ENCODE measurements around the gene CLECL1. TPM values are rescaled to one million over a fixed set of nuclear protein-coding genes. Genes with fewer than 3 reads are reported as not detected.

The CLECL1 gene
- total and polyA plus RNA-seq, 2 of the 8 experiments (the other 6 are each of a cell fraction or from before 2014, with no cell fraction given): not detected

DNA sequence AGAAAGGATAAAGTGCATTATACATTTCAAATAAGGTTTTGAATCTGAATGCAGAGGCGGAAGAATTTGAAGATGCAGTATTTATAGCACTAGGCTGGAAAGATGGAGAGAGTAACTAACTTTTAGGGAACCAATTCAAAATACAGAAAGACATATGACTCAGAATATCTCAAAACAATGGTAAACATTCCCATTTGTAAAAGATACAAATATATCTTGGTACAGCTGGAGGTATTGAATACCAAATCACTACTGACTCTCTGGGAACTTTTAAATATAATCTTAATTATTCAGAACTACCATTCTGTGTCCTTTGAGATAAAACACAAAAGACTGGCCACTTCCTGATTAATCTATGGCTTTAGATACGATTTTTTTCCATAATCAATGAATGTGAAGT lies 22.7 kb upstream of the CLECL1 start (continued):
- TF ChIP-seq ZNF274 (IDR thresholded peaks at IDR 0.05; ENCODE audit: borderline replicate concordance, extremely low read depth, low read length): no peak

DNA sequence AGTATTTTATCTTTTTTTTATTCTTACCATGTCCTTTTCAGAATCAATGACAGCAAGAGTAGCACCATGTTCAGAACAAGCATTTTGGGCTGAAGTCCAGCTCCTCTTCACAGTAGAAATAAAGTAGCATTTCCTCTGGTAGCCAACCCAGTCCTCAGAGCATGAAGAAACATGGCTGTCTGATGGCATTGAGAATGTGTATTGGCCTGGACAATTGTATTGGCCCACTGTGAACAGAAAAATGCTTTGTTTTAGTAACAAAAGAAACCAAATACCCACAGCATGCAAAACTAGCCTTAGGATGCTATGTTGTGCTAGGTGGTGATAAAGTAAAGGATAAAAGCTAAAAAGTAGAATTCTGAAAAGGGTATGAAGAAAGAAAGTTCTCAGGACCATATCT lies 22.1 kb upstream of the CLECL1 start:
- Histone ChIP-seq H4K8ac (ENCODE audit: extremely low read depth, insufficient read depth, low read length) (no peak overlapping the region), H3K79me1 (ENCODE audit: low read depth, low read length) (no peaks in the 10 kb centered on the region), H2BK120ac (replicated peaks; ENCODE audit: low read depth, low read length) (no peak overlapping the region), H4K91ac (replicated peaks; ENCODE audit: insufficient read length, low read length) (no peak overlapping the region), H3K23me2 (ENCODE audit: low read depth, low read length) (no peaks in the 10 kb centered on the region), H2BK15ac (ENCODE audit: low read length) (no peak overlapping the region), H2AK5ac (ENCODE audit: low read depth, low read length) (no peak overlapping the region), H3K4me1 (replicated peaks in 1 of 4; ENCODE audit: control insufficient read depth in 3 of 4, insufficient read depth in 4 of 4, low read length in 3 of 4) (peaks cover 0 to 4% (median 0%) of the 10 kb centered on the region in 4 experiments; a peak in 1 of 7 replicates), H3K4ac (replicated peaks; ENCODE audit: insufficient read length, low read depth, low read length) (no peak overlapping the region), H3K56ac (replicated peaks; ENCODE audit: insufficient read length, low read depth, low read length) (no peak overlapping the region), H3K14ac (ENCODE audit: insufficient read length) (no peak overlapping the region), H4K20me1 (replicated peaks in 1 of 2; ENCODE audit: control insufficient read depth in 1 of 2, insufficient read depth in 2 of 2, low read length in 2 of 2) (no peaks in the 10 kb centered on the region), H2BK20ac (ENCODE audit: low read length) (no peak overlapping the region), H2BK12ac (ENCODE audit: low read depth, low read length) (no peak overlapping the region), H2BK5ac (ENCODE audit: low read depth, low read length) (no peak overlapping the region), H3K36me3 (ENCODE audit: control insufficient read depth in 2 of 4, insufficient read depth in 4 of 4, low read length in 3 of 4) (no peaks in the 10 kb centered on the region), H3K23ac (ENCODE audit: insufficient read length) (no peak overlapping the region), H2AFZ (ENCODE audit: low read length) (no peak overlapping the region), H3K27ac (ENCODE audit: low read depth, low read length) (no peak overlapping the region), H3K9me3 (ENCODE audit: insufficient read depth in 2 of 2, low read depth in 1 of 2, low read length in 1 of 2) (no peaks in the 10 kb centered on the region), H3K9ac (replicated peaks in 1 of 4; ENCODE audit: extremely low read depth in 1 of 4, low read depth in 3 of 4, low read length in 3 of 4) (no peak overlapping the region), H3K4me2 (ENCODE audit: insufficient read depth in 1 of 2, low read depth in 2 of 2, low read length in 2 of 2) (no peak overlapping the region), H3K18ac (ENCODE audit: extremely low read depth, low read length) (no peak overlapping the region), H3K79me2 (ENCODE audit: control insufficient read depth in 1 of 2, insufficient read depth in 2 of 2, low read length in 2 of 2) (no peaks in the 10 kb centered on the region), H3K4me3 (ENCODE audit: extremely low read depth in 1 of 4, insufficient read depth in 2 of 4, low read depth in 3 of 4, low read length in 4 of 4) (no peak overlapping the region), H4K5ac (ENCODE audit: insufficient read length, low read depth, low read length) (no peak overlapping the region), H3K27me3 (replicated peaks in 1 of 4; ENCODE audit: control insufficient read depth in 3 of 4, extremely low read depth in 1 of 4, insufficient read depth in 3 of 4, low read length in 3 of 4) (no peaks in the 10 kb centered on the region)
- FAIRE-seq: no peak
- CTCF ChIA-PET (ENCODE audit: partially characterized antibody): interaction anchor here (0.7 to 15.3 kb wide), 7 partner anchors 10 to 385 kb away, joined by 3 to 278 read pairs (median 9); no protein-coding TSS in a partner anchor
- DNase-seq (ENCODE audit: low read depth in 1 of 2, low spot score in 2 of 2): no peak
- POLR2A ChIA-PET (ENCODE audit: partially characterized antibody): no interaction called here
- TF ChIP-seq RAD21 (IDR thresholded peaks at IDR 0.05 in 1 of 2, conservative IDR thresholded peaks at IDR 0.05 in 1 of 2; ENCODE audit: low read depth in 2 of 2, low read length in 2 of 2): no peak
- TF ChIP-seq RXRA (IDR thresholded peaks at IDR 0.05; ENCODE audit: insufficient read depth, low read depth, low read length): no peak
- no peak for TF ChIP-seq SRF (IDR thresholded peaks at IDR 0.05; ENCODE audit: low read depth, low read length)
- TF ChIP-seq JUN (IDR thresholded peaks at IDR 0.05; ENCODE audit: low read depth, low read length): no peak
- TF ChIP-seq, protein P1, sequence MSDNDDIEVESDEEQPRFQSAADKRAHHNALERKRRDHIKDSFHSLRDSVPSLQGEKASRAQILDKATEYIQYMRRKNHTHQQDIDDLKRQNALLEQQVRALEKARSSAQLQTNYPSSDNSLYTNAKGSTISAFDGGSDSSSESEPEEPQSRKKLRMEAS (IDR thresholded peaks at IDR 0.05): no peak
- TF ChIP-seq YY1 (IDR thresholded peaks at IDR 0.05; ENCODE audit: low read depth, low read length): no peak
